Spleen (tissue), 11 donors: ENCODE data around the gene DHRS4. TPM values are rescaled to one million over a fixed set of nuclear protein-coding genes. Genes with fewer than 3 reads are reported as not detected.
A peak's percentile ranks its signal among the peaks of the same experiment; 100 is the strongest.

ENCODE experiments used
- DNase-seq: peaks from one replicate; pipeline ENCODE4 v3.0.0-alpha.2; 2020
- H3K27ac ChIP-seq, 8 donors: fragments of 200-600 bp; sonication (generic) in 7 of 8; 1 replicate in 4 of 8; 2 replicates in 4 of 8; pipeline versions ENCODE4 v1.5.0 to v1.8.0; 2016 to 2021; ENCODE audit warnings: inconsistent platforms in 4 of 8, mild to moderate bottlenecking in 4 of 8, moderate library complexity in 1 of 8
- H3K27me3 ChIP-seq, 7 donors: fragments of 200-600 bp; sonication (generic) in 6 of 7; replicated peaks in 1 of 7; 1 replicate in 4 of 7; 2 replicates in 3 of 7; pipeline versions ENCODE4 v1.5.0 to v1.8.0; 2016 to 2021; ENCODE audit warnings: inconsistent platforms in 3 of 7, mild to moderate bottlenecking in 1 of 7
- H3K36me3 ChIP-seq, 6 donors: fragments of 200-600 bp; sonication (generic) in 5 of 6; 1 replicate in 4 of 6; 2 replicates in 2 of 6; pipeline versions ENCODE4 v1.5.0 to v1.8.0; 2016 to 2021; ENCODE audit warnings: inconsistent platforms in 2 of 6
- H3K4me1 ChIP-seq, 6 donors: fragments of 200-600 bp; sonication (generic) in 5 of 6; 1 replicate in 3 of 6; 2 replicates in 3 of 6; pipeline versions ENCODE4 v1.5.0 to v1.8.0; 2016 to 2021; ENCODE audit warnings: inconsistent platforms in 3 of 6
- H3K4me3 ChIP-seq, 8 donors: fragments of 200-600 bp; sonication (generic) in 7 of 8; 1 replicate in 4 of 8; 2 replicates in 4 of 8; pipeline versions ENCODE4 v1.5.0 to v1.8.0; 2016 to 2021; ENCODE audit warnings: inconsistent platforms in 4 of 8, mild to moderate bottlenecking in 4 of 8, moderate library complexity in 2 of 8
- H3K9me3 ChIP-seq, 8 donors: fragments of 200-600 bp; sonication (generic) in 7 of 8; 1 replicate in 4 of 8; 2 replicates in 4 of 8; pipeline versions ENCODE4 v1.5.0 to v1.8.0; 2016 to 2021; ENCODE audit warnings: inconsistent platforms in 4 of 8
- CTCF ChIP-seq, 11 experiments: fragments of 200-600 bp in 7 of 11; fragments of 450-650 bp in 4 of 11; sonication (generic) in 4 of 11; IDR thresholded peaks in 8 of 11; conservative IDR thresholded peaks in 3 of 11; 1 replicate in 7 of 11; 2 replicates in 4 of 11; pipeline versions ENCODE4 v1.4.0 to v1.8.0; 2016 to 2021; ENCODE audit warnings: antibody characterized with exemption in 11 of 11, inconsistent platforms in 4 of 11, mild to moderate bottlenecking in 1 of 11
- POLR2A ChIP-seq, 3 donors: fragments of 450-650 bp; IDR thresholded peaks; one replicate each; pipeline ENCODE4 v1.5.1; 2017; ENCODE audit warnings: antibody characterized with exemption in 3 of 3, mild to moderate bottlenecking in 1 of 3
- POLR2AphosphoS5 ChIP-seq, 3 donors: sonication (generic); formaldehyde crosslinking; IDR thresholded peaks; one replicate each; pipeline ENCODE4 v1.5.1; 2017; ENCODE audit warnings: antibody characterized with exemption in 3 of 3
- WGBS, 5 donors: extraction: QIAGEN DNeasy Blood & Tissue Kit in 3 of 5; methylation state at CpG; one replicate each; pipeline versions ENCODE4 v1.1.5 to v1.1.7; 2013 to 2018; 5-methylcytosine and 5-hydroxymethylcytosine counted together
- intact Hi-C: fragments of 100-400 bp; cut with DNase I; formaldehyde crosslinking; loops from one replicate; pipeline ENCODE4 v1.15.0; 2023; ENCODE audit warnings: low total_unique reads
- polyA plus RNA-seq, 3 donors: library from polyadenylated mRNA; stranded (reverse); fragments of 200-250 nt; gene quantifications; one replicate each; pipeline ENCODE4 v1.2.1, GENCODE V29; 2013
- total RNA-seq, 7 donors: library from RNA; depleted of rRNA in 3 of 7; stranded (reverse); fragments of >200 nt in 3 of 7; fragmentation: NEBNext Ultra II Directional in 4 of 7; extraction: Animal tissue kit (Norgen Biotek cat#: 25700) in 4 of 7; gene quantifications; one replicate each; pipeline versions ENCODE4 v1.1.0 to v1.2.1, GENCODE V29; 2016 to 2021
- donor health status: healthy with polysubstance abuse.
- donor health status: DM: no; HTN: no; CAD: no; lungs with moderate emphysema.
- donor health status: DM: no; HTN: no; CAD: no.
- donor health status: Bipolar disorder and iron deficiency.
- donor health status: healthy.
- donor health status: DM: no; HTN: no; CAD: no.
- donor health status: DM: yes; HTN: yes; CAD: no.

The DHRS4 gene
- total and polyA plus RNA-seq, 10 donors = 15.5 to 59.9 (median 27.0) TPM

- TF ChIP-seq CTCF (IDR thresholded peaks at IDR 0.05 in 8 of 11, conservative IDR thresholded peaks at IDR 0.05 in 3 of 11) (no peak), POLR2AphosphoS5 (IDR thresholded peaks at IDR 0.05) (no peak), POLR2A (IDR thresholded peaks at IDR 0.05) (no peak)
- no peak overlapping the region for H3K27ac ChIP-seq
- H3K36me3 ChIP-seq = no peaks in the 10 kb centered on the region
- 84 to 95% (median 93%) methylated on average over 7 of the region's 7 CpGs for WGBS, 5 donors
- no peak overlapping the region for H3K4me3 ChIP-seq
- no peaks in the 10 kb centered on the region for H3K27me3 ChIP-seq
- DNase-seq = no peak
- intact Hi-C loops = loop anchor here (5.0 kb wide), 1 partner anchor 338 kb away; no protein-coding TSS in a partner anchor
- no peaks in the 10 kb centered on the region for H3K9me3 ChIP-seq
- peaks cover 0 to 9% (median 6%) of the 10 kb centered on the region in 6 donors for H3K4me1 ChIP-seq
Observed at GRCh38 chr14:23925523-23926075, 28.0 kb upstream of the DHRS4 start.

DNA sequence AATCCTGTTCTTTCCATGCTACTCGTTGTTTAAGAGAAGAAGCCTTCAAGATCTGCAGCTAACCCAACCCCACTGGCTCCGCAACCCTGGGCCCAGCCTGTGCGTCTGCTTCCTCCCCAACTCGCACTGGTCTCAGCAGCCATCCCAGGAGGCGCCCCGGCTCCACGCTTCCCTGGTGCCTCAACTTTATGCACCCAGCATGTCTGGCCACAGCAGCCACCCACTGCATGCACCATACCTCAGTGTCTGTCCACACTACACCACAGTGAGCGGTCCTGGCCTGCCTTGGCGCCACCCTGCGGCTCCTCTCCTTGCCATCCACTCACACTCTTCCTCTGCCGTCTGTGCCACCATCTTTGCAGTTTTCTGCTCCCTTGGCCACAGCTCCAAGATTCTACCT is 27.0 kb upstream of the DHRS4 start:
- no peak for DNase-seq
- peaks cover 0 to 9% (median 6%) of the 10 kb centered on the region in 6 donors for H3K4me1 ChIP-seq
- no peaks in the 10 kb centered on the region for H3K27me3 ChIP-seq
- H3K36me3 ChIP-seq = no peaks in the 10 kb centered on the region
- H3K27ac ChIP-seq = no peak overlapping the region
- TF ChIP-seq POLR2AphosphoS5 (IDR thresholded peaks at IDR 0.05) = no peak
- no peak for TF ChIP-seq CTCF (IDR thresholded peaks at IDR 0.05 in 8 of 11, conservative IDR thresholded peaks at IDR 0.05 in 3 of 11)
- TF ChIP-seq POLR2A (IDR thresholded peaks at IDR 0.05) = no peak
- intact Hi-C loops = loop anchor here (5.0 kb wide), 1 partner anchor 339 kb away; no protein-coding TSS in a partner anchor
- WGBS, 5 donors = 83 to 97% (median 92%) methylated on average over 11 of the region's 11 CpGs
- H3K9me3 ChIP-seq = no peaks in the 10 kb centered on the region
- no peak overlapping the region for H3K4me3 ChIP-seq

GRCh38 chr14:23929136-23929535 is 24.4 kb upstream of the DHRS4 start:
- Histone ChIP-seq H3K4me1 (peaks cover 0 to 9% (median 6%) of the 10 kb centered on the region in 6 donors), H3K9me3 (no peaks in the 10 kb centered on the region), H3K27ac (no peak overlapping the region), H3K36me3 (no peaks in the 10 kb centered on the region), H3K27me3 (no peaks in the 10 kb centered on the region), H3K4me3 (no peak overlapping the region)
- DNase-seq = no peak
- intact Hi-C loops = loop anchor here (5.0 kb wide), 1 partner anchor 342 kb away; no protein-coding TSS in a partner anchor
- TF ChIP-seq POLR2AphosphoS5 (IDR thresholded peaks at IDR 0.05) (no peak), POLR2A (IDR thresholded peaks at IDR 0.05) (no peak), CTCF (IDR thresholded peaks at IDR 0.05 in 8 of 11, conservative IDR thresholded peaks at IDR 0.05 in 3 of 11) (no peak)
- 77 to 89% (median 82%) methylated on average over 5 of the region's 5 CpGs for WGBS, 5 donors

DNA sequence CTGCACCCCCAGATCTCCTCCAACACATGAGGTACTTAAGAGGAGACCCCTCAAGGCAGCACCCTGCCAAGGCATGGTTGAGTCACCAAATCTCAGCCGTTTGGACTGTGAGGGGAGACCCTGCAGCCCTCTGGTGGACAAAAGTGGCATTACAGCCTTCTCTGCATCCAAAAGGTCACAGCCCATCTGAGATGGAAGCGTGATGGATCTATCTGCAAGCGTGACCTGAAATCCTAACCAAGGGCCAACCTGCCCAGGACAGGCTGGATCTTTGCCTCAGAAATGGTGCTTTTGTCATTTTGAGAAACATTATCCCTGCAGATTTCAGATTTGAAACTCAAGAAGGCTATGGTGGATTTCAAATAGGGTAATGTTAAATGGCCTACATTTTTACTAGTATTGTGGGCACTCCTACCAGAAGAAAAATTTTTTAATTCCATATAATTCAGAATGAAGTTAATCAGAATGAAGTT is 23.7 kb upstream of the DHRS4 start:
- intact Hi-C loops = loop anchor here (5.0 kb wide), 1 partner anchor 343 kb away; no protein-coding TSS in a partner anchor

More for the DNA sequence above, 23.7 kb upstream of the DHRS4 start:
- Histone ChIP-seq H3K27me3 (no peaks in the 10 kb centered on the region), H3K4me1 (peaks cover 0 to 9% (median 6%) of the 10 kb centered on the region in 6 donors), H3K4me3 (no peak overlapping the region), H3K27ac (no peak overlapping the region), H3K9me3 (no peaks in the 10 kb centered on the region), H3K36me3 (no peaks in the 10 kb centered on the region)
- TF ChIP-seq POLR2AphosphoS5 (IDR thresholded peaks at IDR 0.05) (no peak), CTCF (IDR thresholded peaks at IDR 0.05 in 8 of 11, conservative IDR thresholded peaks at IDR 0.05 in 3 of 11) (peak; percentile 43 to 92 (median 83))
- WGBS, 5 donors = 2 to 11% (median 6%) methylated on average over 3 of the region's 3 CpGs
- DNase-seq = peak; percentile 84
